NB4 (cell line): ENCODE measurements around the gene SLC25A11.

Source experiments
- MYC ChIP-seq: IDR thresholded peaks from 2 replicates; pipeline ENCODE4 v1.6.1; 2011; ENCODE audit warnings: low read depth, low read length
- TF ChIP-seq, protein P1 (sequence below): IDR thresholded peaks from one replicate; pipeline ENCODE4 v1.5.1; 2012; ENCODE audit warnings: low read depth, low read length

DNA sequence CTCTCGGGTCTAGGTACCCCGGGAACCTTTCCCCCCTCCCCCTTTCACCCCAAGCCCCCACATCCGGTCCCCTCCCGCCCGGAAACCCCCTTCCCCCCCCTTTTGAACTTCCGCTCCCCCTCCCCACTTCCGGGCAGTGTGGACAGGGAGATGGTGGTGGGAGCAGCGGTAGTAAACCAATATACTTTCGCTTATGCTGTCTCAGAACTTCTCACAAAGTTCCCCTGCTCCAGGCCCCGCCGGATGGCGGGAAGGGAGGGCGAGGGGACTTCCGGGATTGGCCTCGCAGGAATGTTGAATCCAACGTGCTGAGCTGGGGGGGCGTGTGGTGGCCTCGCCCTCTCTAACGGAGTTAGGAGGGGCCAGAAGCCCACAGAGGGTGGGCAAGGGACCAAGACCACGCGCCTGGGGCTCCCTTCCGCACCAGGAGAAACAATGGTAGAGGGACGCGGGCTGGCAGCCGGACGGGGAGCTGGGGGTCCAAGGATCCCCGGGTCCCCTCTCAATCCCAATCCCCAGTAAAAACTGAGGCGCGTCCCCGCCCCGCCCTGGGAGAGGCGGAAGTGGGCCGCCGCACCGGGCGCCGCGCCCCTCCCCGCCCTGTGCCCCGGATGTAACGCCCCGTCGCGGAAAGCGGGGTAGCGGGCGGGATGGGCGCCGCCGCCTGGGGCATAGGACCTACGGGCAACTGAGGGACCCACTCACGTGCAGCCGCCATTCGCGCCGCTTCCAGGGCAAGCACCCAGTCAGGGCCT is 7.7 kb upstream of the SLC25A11 start:
- TF ChIP-seq, protein P1, sequence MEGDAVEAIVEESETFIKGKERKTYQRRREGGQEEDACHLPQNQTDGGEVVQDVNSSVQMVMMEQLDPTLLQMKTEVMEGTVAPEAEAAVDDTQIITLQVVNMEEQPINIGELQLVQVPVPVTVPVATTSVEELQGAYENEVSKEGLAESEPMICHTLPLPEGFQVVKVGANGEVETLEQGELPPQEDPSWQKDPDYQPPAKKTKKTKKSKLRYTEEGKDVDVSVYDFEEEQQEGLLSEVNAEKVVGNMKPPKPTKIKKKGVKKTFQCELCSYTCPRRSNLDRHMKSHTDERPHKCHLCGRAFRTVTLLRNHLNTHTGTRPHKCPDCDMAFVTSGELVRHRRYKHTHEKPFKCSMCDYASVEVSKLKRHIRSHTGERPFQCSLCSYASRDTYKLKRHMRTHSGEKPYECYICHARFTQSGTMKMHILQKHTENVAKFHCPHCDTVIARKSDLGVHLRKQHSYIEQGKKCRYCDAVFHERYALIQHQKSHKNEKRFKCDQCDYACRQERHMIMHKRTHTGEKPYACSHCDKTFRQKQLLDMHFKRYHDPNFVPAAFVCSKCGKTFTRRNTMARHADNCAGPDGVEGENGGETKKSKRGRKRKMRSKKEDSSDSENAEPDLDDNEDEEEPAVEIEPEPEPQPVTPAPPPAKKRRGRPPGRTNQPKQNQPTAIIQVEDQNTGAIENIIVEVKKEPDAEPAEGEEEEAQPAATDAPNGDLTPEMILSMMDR: no peak
- TF ChIP-seq MYC: no peak
